NCI-H345 treated with DMSO at 0.1 percent for 48 hours (cell line): ENCODE measurements around the gene FHIT.
A peak's percentile ranks its signal among the peaks of the same experiment; 100 is the strongest.
"Not testable (repeated sequence)": the region's sequence is repeated elsewhere in the genome, so short reads cannot be mapped to it uniquely, and the experiment has no call there.

Experiments
- DNase-seq: peaks from one replicate; lab custom pipeline; 2025; ENCODE audit not compliant: unreplicated experiment; lab: John Stamatoyannopoulos, UW

FHIT gene

DNA sequence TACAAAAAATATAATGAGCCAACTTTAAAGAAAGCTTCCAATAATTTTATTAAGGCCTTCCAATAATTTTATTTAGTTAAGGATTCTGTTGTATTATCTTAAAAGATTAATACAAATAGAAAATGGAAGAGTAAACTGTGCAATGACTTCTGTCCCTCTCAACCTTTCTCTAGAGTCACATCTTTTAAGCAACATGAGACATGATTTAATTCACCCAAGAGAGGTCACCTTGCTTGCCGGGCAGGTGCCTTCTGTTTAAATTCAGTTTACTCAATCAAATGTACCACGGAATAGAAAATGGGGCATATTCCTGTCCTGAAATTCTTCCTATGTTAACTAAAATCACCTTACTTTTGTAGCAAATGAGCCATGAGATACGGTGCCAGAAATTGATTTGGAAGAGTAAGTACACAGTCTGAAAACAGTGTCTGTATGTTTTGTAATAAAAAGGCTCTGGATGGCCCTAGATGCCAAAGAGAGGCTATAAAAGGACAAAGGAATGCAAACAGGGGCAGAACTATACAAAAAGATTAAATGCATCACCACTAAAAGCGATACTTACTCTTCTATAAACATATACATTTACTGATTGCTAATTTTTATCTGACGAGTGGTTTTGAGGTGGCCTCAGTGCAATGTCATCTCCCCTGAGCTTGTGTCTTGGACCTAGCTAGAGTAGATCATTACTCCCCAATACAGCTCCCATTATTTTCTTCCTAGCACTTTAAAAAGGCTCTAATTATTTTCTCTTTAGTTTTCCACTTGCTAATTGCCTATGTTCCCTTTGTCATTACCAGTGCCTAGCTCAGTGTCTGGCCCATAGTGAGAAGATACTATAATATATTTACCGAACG is 134.0 kb downstream of the FHIT start:
- DNase-seq = peak; percentile 87

DNA sequence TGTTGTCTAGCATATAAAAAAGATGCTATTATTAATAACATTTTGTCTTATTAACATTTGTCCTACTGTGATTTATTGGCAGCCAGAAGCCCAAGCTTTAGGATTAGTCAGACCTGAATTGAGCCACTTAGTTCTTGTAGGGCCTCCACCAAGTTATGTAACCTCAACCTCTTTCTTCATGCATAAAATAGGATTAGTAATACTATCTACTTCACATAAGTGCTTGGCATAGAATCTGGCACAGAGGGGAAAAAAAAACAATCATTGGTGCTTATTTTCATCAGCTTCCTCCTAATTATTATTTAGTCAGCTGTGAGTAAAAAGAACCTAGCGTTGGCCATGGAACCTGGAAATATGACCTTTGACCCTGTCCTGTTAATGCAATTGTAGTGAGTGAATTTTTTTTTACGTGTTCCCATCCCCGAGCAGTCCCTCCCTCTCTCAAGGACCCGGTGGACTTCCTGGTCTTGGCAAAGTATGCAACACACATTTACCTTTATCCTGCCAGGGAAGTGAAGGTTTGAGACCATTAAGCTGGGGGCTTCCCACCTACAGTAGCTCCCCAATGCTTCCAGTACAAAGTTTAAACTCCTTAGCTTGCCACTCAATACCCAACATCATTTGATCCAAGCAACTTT is 136.8 kb downstream of the FHIT start:
- no peak for DNase-seq

DNA sequence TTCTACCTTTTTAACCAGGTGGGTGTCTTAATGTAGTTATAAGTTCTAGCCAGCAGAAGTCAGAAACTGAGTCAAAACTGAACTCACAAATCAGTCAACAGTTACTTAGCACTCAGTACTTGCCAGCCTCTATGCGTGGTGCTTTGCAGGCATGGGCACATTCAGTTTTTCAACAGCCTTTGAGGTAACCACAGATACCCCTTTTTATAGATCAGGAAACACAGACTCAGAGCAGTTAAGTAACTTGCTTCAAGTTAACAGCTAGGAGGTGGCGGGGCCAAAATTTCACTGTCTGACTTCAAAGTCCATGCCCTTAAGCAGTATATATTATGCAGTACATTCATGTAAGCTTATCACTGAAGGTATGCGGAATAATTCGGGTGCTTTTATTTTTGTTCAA is 139.4 kb downstream of the FHIT start:
- no peak for DNase-seq

DNA sequence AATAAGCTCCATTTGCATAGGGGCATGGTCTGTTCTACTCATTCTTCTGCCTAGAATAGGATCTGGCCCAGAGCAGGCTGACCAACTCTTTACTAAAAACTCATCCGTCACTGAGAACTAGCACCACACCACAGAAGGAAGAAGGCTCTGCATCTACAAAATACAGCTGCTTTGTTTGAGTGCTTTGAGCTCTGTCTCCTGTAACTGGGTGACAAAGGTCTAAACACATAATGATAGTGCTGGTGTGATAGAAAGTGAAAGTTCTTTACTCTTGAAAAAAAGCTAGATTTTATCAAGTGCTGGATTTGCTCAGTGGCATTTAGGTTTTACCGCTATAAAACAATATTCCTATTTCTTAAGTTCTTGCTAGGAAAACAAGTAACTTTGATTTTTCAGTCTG is 140.7 kb downstream of the FHIT start:
- no peak for DNase-seq

DNA sequence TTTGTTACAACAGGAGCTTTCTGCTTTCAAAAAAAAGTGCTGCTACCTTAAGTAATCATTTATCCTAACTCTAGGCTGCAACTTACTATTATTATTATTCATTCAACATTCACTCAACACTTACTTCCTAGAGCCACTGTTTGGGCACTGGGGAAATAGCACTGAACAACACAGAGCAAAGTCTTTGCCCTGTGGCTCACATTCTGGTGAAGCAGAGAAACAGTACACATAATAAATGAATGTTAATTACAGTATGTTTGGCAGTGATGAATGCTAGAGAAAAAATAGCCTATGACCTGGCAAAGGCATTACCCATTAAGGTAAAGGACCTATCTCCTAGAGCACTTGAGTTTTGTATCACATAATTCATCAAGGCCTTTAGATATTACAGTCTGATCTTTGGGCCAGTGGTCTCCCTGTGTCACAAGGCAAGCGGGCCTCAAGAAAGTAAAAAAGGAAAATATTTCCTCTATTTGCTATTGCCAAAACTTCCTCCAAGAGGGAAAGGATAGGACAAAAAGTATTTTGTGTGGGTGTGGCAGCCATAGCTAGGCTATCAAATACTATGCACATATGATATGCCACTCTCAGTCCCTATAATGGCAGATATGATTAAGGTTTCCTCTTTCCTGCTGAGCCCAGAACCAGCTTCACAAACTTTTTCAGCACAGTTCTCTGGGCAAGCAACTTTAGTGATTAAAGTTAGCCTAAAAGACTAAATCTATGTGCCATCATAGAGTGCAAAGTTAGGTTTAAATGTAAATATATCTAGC is 142.8 kb downstream of the FHIT start:
- no peak for DNase-seq

DNA sequence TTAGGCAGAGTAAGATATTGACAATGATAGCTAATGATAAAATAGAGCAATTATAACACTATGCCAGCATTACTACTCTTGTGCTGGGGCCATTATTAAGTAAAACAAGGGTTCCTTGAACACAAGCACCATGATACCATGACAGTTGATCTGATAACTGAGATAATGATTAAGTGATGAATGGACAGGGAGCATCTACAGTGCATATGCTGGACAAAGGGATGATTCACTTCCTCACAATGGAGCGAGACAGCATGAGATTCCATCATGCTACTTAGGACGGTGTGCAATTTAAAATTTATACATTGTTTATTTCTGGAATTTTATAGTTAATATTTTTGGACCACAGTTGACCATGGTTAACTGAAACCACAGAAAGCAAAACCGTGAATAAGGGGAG is 156.6 kb downstream of the FHIT start:
- no peak for DNase-seq

DNA sequence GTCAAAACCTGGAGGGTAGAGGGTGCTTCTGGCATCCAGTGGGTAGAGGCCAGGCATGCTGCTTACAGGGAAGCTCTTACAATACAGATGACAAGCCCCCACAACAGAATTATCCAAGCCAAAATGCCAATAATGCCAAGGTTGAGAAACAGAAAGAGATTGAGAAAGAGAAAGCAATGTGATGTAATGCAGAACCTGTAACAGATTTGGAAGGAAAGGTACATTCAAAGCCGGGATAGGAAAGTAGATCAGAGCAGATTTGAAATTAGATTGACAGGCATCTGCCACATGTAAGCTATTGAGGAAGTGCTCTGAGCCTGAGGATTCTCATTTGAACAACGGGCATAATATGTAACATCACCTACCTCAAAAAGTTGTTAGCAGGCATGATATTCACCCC is 157.9 kb downstream of the FHIT start:
- DNase-seq = no peak

DNA sequence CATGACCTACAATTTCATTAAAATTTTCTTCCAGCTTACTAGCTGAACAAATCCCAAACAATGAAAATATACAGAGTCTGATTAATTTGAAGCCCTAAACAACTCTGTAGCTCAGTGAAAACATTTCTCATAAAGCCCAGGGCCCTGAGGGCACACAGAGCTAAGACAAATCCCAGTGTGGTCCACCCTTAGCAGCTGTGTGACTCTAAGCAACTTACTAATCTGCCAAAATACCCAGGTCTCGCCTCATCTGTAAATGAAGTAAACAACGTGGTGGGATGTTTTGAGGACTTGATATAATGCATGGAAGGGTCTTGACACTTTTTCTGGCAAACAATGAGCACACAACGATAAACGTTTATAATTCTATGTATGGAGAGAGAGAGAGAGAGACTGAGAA is 158.4 kb downstream of the FHIT start:
- DNase-seq = no peak

DNA sequence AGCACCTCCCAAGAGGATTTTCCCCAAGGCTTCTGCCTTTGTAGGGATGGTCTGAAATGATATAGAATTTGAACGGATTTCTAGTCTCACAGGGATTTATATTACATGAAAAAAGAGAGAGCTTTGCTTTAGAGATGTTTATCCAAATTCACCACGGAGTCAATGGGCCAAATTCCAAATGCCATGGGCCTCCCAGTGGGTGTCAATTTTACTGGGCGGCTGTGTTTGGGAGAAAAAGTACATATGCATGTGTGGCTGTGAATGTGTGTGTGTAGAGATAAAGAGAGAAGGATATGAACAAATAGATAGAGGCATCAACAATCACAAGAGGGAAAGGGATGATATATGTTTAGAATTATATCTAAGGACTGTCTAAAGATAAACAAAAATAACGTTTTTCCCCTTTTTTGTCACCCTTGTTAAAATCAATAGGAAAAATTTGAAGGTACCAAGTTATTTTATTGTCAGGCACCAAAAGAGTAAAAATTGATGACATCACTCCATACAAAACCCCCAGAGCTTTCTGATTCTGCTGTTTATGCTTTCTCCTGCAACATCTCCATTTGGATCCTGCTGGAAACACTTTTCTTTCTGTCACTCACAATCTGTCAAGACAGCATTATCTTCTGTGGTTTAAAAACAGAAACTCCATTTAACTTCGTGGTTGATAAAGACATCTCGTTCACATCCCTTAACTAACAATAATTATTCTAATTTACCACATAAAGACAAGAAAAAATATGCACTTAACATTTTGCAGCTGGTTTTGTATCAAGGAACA is 160.7 kb downstream of the FHIT start:
- no peak for DNase-seq

DNA sequence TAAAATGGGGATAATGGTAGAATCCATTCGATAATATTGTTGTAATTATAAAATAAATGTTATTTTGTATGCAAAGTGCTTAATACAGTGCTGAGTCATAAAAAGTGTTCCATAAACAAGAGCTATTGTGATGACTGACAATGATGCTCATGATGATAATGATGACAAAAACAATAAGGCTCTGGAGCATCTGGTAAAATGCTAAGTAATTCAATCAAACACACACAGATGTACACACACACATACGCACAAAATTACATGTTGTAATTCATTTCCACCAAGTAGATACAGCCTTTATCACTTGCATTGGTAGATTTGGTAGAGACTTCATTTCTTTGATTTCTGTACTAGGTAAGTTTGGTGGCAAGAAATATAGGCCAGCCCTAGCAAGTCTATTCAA is 163.8 kb downstream of the FHIT start:
- no peak for DNase-seq

DNA sequence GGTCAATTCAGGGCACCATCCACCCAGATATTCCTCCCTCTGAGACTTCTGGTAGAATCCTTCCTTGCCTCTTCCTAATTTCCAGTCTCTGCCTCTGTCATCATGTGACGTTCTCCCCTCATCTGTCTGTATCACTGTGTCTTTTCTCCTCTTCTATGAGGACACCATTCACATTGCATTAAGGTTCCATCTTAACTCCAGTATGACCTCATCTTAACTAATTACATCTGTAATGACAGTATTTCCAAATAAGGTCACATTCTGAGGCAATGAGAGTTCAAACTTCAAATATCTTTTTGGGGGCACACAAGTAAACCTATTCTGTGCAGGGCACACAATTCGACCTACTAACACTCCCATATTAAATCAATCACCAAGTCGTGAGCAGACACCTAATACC is 169.7 kb downstream of the FHIT start:
- DNase-seq = no peak

DNA sequence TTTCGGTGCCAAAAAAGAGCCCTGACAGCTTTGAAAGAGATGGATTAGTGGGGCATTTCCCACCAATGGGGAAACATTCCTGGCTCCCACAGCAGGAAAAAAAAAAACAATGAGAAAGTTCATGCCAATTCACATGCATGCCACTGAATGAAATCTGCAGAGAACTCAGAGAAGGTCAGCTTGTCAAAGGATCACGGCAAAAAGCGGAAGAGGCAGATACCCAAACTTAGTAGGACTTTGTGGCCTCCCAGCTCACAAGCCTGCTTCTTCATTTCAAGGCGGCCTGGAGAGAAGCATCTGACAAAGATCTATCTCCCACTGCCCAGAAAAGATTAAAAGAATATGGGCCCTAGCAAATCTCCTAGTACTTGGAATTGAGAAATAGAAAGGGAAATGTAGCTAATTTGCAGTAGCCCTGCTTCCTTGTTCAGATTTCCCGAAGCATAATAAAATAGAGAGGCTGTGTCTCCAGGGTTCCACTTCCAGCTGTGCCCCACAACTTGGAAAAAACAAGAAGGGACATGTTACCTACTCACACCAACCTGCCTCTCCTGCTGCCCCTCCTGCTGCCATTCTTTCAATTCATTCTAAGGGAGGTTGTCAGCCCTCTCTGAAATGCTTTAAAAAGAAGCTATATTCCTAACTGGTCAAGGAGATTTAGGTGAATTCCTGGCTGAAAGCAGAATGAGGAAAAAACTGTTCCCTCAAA is 170.4 kb downstream of the FHIT start:
- DNase-seq = no peak

DNA sequence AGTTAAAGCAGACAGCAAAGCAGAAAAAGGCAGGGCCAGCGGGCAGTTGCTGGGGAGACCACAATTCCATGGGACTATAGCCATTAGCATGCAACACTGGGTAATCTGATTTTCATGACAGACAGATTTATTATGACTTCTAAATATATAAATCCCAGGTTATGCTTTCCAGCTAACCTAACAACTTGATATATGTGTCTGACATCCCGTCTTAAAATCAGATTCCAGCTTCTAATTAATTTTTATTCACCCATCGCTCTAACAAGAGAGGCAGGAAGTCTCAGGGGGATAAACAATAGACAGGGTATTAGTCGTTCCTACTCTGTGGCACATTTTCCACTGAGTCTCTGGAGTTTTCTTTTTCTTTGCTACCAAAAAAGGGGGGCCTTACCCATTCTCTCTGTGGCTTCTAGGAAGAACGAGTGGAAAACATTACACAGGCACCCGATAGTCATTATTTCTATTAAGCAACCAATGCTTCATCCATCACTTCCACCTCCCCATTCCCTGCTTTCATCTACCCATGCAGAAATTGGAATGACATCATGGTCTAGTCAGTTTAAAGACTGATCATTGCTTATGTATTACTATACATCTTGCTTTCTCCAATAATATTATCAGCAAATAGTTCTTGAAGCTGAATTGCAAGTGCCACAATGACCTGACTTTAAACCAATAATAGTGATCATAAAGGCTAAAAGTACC is 173.1 kb downstream of the FHIT start:
- DNase-seq = no peak

DNA sequence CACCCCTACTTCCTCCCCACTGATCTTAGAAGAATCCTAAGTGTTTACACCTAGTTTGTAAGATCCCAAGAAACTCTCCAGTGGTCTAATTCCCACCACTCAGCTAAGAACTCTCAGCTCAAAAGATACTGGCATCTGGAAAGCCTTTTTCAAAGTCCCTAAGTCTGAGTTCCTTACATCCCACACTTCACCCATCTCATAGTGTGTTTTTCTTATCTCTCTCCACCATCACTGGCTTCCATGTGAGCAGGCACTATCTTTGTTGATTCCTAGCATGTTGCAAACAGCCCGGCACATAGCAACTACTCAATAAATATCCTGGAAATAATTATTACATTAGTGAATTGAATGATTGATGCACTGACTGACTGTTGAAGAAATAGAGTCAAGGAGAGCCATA is 173.7 kb downstream of the FHIT start:
- DNase-seq = no peak

DNA sequence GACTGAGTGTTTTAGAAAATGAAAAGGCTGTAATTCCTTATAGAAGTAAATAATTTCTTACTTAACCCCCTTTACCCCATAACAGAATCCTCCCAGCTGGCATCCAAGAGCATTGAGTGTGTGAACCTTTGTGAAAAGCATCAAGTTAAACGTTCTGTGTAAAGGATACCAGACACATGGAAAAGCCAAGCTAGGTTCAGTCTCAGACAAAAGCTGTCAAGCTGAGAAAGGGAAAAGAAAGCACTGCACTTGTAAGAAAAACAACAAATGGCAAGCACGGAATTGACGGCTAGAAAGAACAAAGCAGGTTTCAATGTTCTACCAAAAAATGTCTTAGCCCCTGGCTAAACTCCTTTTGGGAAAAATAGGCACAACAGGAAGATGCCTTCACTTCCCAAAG is 176.5 kb downstream of the FHIT start:
- no peak for DNase-seq

DNA sequence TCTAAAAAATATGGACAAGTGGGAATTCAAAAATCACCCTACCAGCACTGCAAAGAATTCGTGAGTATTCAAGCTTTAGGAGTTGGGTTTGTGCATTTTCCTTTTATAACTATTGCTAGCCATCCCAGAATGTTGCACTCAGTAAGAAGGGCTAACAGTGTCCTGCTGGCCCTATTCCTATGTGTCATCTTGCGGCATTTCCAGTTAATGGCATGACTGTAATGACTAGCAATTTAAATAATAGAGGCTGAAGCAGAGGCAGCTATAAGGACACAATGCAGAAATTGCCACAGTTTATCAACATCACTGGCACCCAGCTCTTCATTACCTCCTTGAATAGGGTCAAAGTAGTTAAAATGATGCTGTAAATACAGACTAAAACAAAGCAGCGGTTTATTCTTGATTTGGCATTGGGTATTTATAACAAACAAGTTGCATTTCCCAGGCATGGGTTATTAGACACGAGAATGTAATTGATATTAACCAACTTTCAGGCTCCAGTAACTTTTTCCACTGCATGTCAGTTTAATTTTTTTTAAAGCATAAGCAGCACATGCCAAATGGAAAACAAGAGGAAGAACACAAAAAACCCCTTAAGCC is 177.6 kb downstream of the FHIT start:
- no peak for DNase-seq

DNA sequence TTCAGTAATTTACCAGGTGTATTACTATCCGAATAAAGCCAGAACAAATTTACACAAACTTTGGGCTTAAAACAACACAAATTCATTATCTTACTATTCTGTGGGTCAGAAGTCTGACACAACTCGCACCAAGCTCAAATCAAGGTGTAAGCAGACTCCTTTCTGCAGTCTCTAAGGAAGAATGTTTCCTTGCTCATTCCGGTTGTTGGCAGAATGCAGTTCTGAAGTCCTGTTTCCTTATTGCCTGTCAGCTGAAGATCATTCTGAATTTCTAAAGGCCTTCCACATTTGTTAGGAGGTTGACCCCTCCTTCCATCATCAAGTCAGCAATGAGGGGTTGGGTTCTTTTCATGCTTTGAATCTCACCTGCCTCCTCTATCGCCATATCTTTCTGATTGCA is 183.2 kb downstream of the FHIT start:
- no peak for DNase-seq

DNA sequence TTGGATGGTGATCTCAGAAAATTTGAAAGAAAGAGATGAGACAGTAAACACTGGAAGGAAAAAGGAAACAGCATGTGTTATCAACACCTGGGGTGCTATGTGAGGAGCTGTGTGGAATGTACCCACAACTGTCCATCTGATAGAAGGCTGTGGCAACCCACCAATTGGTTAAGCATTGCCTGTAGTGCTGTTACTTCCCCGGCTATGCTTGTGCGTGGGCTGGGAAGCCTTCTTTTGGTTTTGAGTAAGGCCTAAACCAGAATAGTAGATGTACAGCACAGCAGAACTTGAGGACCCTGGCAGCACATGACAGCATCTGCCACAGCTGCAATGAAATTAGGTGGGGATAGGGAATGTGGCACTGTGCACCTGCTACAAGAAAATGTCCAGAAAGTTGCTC is 184.5 kb downstream of the FHIT start:
- no peak for DNase-seq

DNA sequence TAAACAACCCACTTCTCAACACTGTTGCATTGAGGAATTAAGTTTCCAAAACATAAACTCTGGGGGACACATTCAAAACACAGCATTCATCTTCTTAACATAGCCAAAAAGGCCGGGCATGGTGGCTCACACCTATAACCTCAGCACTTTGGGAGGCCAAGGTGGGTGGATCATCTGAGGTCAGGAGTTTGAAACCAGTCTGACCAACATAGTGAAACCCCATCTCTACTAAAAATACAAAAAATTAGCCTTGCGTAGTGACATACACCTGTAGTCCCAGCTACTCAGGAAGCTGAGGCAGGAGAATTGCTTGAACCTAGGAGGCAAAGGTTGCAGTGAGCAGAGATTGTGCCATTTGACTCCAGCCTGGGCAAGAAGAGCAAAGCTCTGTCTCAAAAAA is 185.0 kb downstream of the FHIT start:
- not testable (repeated sequence) for DNase-seq
